Esophagus muscularis mucosa (tissue), 4 donors: ENCODE measurements around the gene SLC8B1. TPM values are rescaled to one million over a fixed set of nuclear protein-coding genes. Genes with fewer than 3 reads are reported as not detected.

Experiments
- DNase-seq: peaks from one replicate; pipeline ENCODE4 v3.0.0-alpha.2; 2017; ENCODE audit errors: extremely low spot score
- H3K27ac ChIP-seq, 4 donors: fragments of 200-600 bp; sonication (generic); replicated peaks in 1 of 4; 1 replicate in 3 of 4; 2 replicates in 1 of 4; pipeline ENCODE4 v1.5.1; 2016 to 2019; ENCODE audit warnings: mild to moderate bottlenecking in 1 of 4
- H3K27me3 ChIP-seq, 4 donors: fragments of 200-600 bp; sonication (generic); one replicate each; pipeline versions ENCODE4 v1.5.1 to v1.6.0; 2016 to 2019
- H3K36me3 ChIP-seq, 4 donors: fragments of 200-600 bp; sonication (generic); one replicate each; pipeline ENCODE4 v1.5.1; 2016 to 2019
- H3K4me1 ChIP-seq, 4 donors: fragments of 200-600 bp; sonication (generic); one replicate each; pipeline ENCODE4 v1.5.1; 2016 to 2019
- H3K4me3 ChIP-seq, 4 donors: fragments of 200-600 bp; sonication (generic); 1 replicate in 2 of 4; 2 replicates in 2 of 4; pipeline ENCODE4 v1.5.1; 2016 to 2019; ENCODE audit warnings: mild to moderate bottlenecking in 4 of 4, moderate library complexity in 1 of 4
- H3K9me3 ChIP-seq, 4 donors: fragments of 200-600 bp; sonication (generic); 1 replicate in 3 of 4; 2 replicates in 1 of 4; pipeline ENCODE4 v1.5.1; 2016 to 2019
- EP300 ChIP-seq: sonication (generic); formaldehyde crosslinking; IDR thresholded peaks from one replicate; pipeline ENCODE4 v1.6.1; 2017; ENCODE audit warnings: antibody characterized with exemption
- POLR2A ChIP-seq: fragments of 450-650 bp; IDR thresholded peaks from one replicate; pipeline ENCODE4 v1.6.1; 2017; ENCODE audit warnings: antibody characterized with exemption, moderate library complexity, mild to moderate bottlenecking, low read depth
- POLR2AphosphoS5 ChIP-seq, 2 donors: sonication (generic); formaldehyde crosslinking; IDR thresholded peaks; one replicate each; pipeline ENCODE4 v1.6.1; 2017; ENCODE audit warnings: antibody characterized with exemption in 2 of 2
- WGBS: methylation state at CpG from one replicate; pipeline ENCODE4 v1.1.5; 2018; 5-methylcytosine and 5-hydroxymethylcytosine counted together
- intact Hi-C: fragments of 100-400 bp; cut with DNase I; formaldehyde crosslinking; loops from one replicate; pipeline ENCODE4 v1.15.1; 2023
- total RNA-seq, 4 donors: library from RNA; depleted of rRNA; stranded (reverse); fragments of >200 nt; gene quantifications; one replicate each; pipeline versions ENCODE4 v1.1.0 to v1.2.1, GENCODE V29; 2016
- TF ChIP-seq, protein P1 (sequence below), 3 experiments: fragments of 200-600 bp in 2 of 3; fragments of 450-650 bp in 1 of 3; sonication (generic) in 2 of 3; IDR thresholded peaks; one replicate each; pipeline ENCODE4 v1.5.1; 2017 to 2019; ENCODE audit warnings: antibody characterized with exemption in 3 of 3, mild to moderate bottlenecking in 2 of 3, moderate library complexity in 1 of 3

Gene SLC8B1
- total RNA-seq, 4 donors from 2014 or later, result 19.1 to 22.8 (median 19.8) TPM

DNA sequence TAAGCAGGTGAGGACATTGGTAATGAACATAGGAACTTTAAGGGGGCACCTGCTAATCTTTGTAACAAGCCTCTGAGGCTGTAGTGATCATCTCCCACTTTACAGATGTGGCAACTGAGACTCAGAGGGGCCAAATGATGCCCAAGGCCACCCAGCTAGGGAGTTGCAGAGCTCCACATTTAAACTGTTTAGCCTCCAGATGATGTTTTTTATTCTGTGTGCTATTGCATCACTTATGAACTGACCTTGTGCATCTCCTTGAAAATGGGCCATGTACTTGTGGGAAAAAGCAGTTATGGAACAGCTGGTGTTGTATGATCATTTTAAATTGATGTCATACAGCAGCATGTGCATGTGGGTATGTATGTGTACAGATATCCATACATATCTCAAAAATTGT is 72.2 kb downstream of the SLC8B1 start:
- Histone ChIP-seq H3K4me3 (no peak overlapping the region), H3K36me3 (peaks cover 8 to 39% (median 31%) of the 10 kb centered on the region in 4 donors), H3K27ac (peak overlapping the region; percentile 6 to 53 (median 19)), H3K4me1 (peaks cover 30 to 54% (median 43%) of the 10 kb centered on the region in 4 donors), H3K27me3 (no peaks in the 10 kb centered on the region), H3K9me3 (no peaks in the 10 kb centered on the region)
- no peak for DNase-seq
- TF ChIP-seq EP300, result no peak
- no peak for TF ChIP-seq POLR2A
- TF ChIP-seq, protein P1, sequence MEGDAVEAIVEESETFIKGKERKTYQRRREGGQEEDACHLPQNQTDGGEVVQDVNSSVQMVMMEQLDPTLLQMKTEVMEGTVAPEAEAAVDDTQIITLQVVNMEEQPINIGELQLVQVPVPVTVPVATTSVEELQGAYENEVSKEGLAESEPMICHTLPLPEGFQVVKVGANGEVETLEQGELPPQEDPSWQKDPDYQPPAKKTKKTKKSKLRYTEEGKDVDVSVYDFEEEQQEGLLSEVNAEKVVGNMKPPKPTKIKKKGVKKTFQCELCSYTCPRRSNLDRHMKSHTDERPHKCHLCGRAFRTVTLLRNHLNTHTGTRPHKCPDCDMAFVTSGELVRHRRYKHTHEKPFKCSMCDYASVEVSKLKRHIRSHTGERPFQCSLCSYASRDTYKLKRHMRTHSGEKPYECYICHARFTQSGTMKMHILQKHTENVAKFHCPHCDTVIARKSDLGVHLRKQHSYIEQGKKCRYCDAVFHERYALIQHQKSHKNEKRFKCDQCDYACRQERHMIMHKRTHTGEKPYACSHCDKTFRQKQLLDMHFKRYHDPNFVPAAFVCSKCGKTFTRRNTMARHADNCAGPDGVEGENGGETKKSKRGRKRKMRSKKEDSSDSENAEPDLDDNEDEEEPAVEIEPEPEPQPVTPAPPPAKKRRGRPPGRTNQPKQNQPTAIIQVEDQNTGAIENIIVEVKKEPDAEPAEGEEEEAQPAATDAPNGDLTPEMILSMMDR (IDR thresholded peaks at IDR 0.05), result no peak
- peak in 1 of 2 donors; percentile 48 for TF ChIP-seq POLR2AphosphoS5 (IDR thresholded peaks at IDR 0.05)
- intact Hi-C loops, result no loop called here

DNA sequence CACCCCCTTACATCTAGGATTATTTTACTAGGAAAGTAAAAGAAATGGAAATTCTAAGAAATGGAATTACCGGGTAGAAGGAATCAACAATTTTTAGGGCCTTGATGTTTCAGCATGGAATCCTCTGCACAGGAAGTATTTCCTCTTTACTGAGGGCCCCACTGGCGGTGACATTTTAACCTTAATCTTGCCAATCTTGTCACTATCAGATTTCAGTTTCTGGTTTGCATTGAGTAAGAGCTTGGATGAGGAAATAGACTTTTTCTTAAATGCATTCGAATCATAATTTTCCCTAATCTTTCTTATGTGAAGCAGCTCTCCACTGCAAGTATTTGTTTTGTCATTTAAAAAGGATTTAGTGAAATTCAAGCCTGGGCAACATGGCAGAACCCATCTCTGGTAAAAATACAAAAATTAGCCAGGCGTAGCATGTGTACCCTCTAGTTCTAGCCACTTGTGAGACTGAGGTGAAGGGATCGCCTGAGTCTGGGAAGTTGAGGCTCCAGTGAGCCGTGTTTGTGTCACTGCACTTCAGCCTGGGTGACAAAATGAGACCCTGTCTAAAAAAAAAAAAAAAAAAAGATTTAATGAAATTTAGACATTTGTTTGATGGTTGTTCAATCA is 73.0 kb downstream of the SLC8B1 start:
- Histone ChIP-seq H3K36me3 (peaks cover 8 to 34% (median 25%) of the 10 kb centered on the region in 4 donors), H3K27ac (peak overlapping the region; percentile 6 to 72 (median 34)), H3K27me3 (no peaks in the 10 kb centered on the region), H3K4me1 (peaks cover 30 to 54% (median 43%) of the 10 kb centered on the region in 4 donors), H3K4me3 (no peak overlapping the region), H3K9me3 (no peaks in the 10 kb centered on the region)
- no peak for TF ChIP-seq POLR2AphosphoS5 (IDR thresholded peaks at IDR 0.05)
- no peak for TF ChIP-seq EP300
- TF ChIP-seq, protein P1 (IDR thresholded peaks at IDR 0.05), result no peak
- TF ChIP-seq POLR2A, result no peak
- 82% methylated on average over 6 of the region's 6 CpGs for WGBS
- intact Hi-C loops, result no loop called here
- no peak for DNase-seq

DNA sequence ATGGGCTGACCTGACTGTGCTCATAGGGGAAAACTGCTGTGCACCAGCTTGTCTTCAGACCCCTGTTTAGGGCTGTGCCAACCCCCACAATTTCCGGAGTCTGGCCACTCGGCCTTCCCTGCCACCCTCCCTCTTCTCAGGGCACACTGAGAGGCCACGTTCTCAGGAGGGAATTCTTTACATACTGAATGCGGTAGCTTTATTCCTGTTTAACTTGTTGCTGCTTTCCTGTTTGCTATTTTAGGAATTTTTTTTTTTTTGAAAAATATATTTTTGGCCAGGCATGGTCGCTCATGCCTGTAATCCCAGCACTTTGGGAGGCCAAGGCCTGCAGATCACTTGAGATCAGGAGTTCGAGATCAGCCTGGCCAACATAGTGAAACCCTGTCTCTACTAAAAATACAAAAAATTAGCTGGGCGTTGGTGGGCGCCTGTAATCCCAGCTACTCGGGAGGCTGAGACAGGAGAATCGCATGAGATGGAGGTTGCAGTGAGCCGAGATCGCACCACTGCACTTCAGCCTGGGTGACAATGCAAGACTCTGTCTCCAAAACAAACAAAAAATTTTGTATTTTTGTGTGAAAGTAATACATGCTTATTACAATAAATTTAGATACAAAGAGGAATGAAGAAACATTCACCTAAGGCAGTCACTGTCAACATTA is 74.1 kb downstream of the SLC8B1 start:
- TF ChIP-seq, protein P1 (IDR thresholded peaks at IDR 0.05), result no peak
- no peak for TF ChIP-seq POLR2AphosphoS5 (IDR thresholded peaks at IDR 0.05)
- no peak for TF ChIP-seq POLR2A
- TF ChIP-seq EP300, result no peak
- peak overlapping the region; percentile 58 to 72 (median 63) for H3K27ac ChIP-seq
- no peak overlapping the region for H3K4me3 ChIP-seq
- intact Hi-C loops, result no loop called here
- H3K27me3 ChIP-seq, result no peaks in the 10 kb centered on the region
- peaks cover 30 to 54% (median 43%) of the 10 kb centered on the region in 4 donors for H3K4me1 ChIP-seq
- WGBS, result 85% methylated on average over 12 of the region's 12 CpGs
- peaks cover 0 to 22% (median 13%) of the 10 kb centered on the region in 4 donors for H3K36me3 ChIP-seq
- DNase-seq, result no peak
- no peaks in the 10 kb centered on the region for H3K9me3 ChIP-seq

DNA sequence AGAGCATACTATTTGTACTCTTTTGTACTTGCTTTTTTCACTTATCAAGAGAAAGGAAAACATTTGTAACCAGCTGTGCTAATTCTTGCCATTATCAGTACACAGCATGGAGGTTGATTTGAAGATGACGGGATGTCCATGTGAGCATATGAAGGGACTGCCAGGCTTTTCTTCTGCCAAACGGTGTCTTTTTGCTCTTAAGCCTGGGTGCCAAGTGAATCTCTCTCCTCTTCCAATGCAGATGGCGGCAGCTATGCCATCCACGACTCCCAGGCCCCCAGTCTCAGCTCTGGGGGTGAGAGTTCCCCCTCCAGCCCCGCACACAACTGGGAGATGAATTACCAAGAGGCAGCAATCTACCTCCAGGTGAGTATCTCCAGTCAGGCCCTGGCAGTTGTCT is 74.8 kb downstream of the SLC8B1 start:
- peaks cover 0 to 15% (median 10%) of the 10 kb centered on the region in 4 donors for H3K36me3 ChIP-seq
- H3K9me3 ChIP-seq, result no peaks in the 10 kb centered on the region
- no peaks in the 10 kb centered on the region for H3K27me3 ChIP-seq
- 85% methylated on average over 5 of the region's 5 CpGs for WGBS
- DNase-seq, result no peak
- no peak overlapping the region for H3K4me3 ChIP-seq
- peaks cover 30 to 54% (median 43%) of the 10 kb centered on the region in 4 donors for H3K4me1 ChIP-seq
- peak overlapping the region; percentile 58 to 72 (median 63) for H3K27ac ChIP-seq
- TF ChIP-seq POLR2AphosphoS5 (IDR thresholded peaks at IDR 0.05) (no peak), POLR2A (no peak), EP300 (no peak)
- TF ChIP-seq, protein P1 (IDR thresholded peaks at IDR 0.05), result no peak
- intact Hi-C loops, result no loop called here
